Activated CD4-positive, alpha-beta T cell treated with anti-CD3 and anti-CD28 coated beads, Interleukin-2, amount 50 U/mL, for 48 hours (primary cell): ENCODE results near the gene KLHL26.
"Not testable (repeated sequence)": the region's sequence is repeated elsewhere in the genome, so short reads cannot be mapped to it uniquely, and the experiment has no call there.

ENCODE experiments used
- DNase-seq, 2 experiments: peaks; one replicate each; pipeline ENCODE4 v3.0.0-alpha.2; 2020

The KLHL26 gene

DNA sequence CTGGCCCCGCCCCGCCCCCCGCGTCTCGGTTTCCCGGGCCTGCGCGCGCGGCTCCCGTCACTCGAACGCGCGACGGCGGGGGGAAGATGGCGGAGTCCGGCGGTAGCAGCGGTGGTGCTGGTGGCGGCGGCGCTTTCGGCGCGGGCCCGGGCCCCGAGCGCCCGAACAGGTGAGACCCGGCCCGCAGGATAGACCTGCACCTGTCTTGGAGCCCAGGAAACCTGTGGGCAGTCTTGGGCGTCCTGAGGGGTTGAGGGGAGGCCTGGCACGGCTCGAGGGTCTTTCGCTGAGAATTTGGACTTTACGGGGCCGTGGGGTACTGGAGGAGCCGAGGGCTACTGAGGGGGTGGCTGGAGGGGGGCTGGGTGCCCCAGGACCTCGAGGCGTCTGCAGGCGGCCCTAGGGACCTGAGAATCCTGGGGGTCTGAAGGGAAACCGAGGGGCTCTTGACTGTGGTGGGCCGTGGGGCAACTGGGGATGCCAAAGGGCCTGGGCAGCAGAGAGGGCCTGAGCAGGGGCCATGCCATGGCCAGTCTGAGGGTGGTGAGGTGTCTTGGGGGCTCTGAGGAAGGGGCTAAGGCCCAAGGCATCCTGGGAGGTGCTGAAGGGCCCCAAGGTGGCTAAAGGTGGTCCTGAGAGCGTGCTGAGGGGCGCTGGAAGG lies at the start of gene KLHL26:
KLHL26 (plus strand) TSS at position 60 of the 661 bp plus-strand sequence; CDS start at position 87, 27 bp downstream.
- no peak for DNase-seq

- DNase-seq = no peak
These were observed 49.3 kb upstream of the KLHL26 start for GRCh38 chr19:18587561-18587960.

DNA sequence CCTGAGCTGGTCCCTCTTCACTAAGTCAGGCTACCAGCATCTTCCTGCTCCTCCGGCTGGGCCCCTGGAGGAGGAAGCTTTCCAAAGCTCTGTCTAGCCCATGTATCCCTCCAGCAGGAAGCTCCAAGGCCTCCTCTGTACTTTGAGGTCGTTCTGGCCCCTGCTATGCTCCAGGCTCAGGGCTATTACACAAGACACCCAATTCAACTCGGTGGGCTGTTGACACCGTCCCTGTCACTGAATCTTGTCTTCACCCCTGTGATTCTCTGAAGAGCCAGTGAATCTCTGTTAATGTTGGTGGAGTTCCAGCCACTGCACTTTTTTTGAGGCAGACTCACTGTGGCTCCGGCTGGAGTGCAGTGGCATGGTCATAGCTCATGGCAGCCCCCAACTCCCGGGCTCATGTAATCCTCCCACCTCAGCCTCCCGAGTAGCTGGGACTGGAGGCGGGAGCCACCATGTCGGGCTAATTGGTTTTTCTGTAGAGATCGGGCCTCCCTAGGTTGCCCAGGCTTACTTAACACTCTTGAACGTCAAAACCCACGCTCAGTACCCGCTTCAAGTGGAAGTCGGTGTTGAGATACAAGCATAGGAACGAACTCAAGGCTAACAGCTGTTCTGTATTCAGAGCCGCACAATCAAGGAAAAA lies 48.7 kb upstream of the KLHL26 start:
- no peak for DNase-seq

GRCh38 chr19:18588611-18589379 lies 48.0 kb upstream of the KLHL26 start, which contains the start of gene REX1BD:
TSS of gene REX1BD (plus strand) at chr19:18588798. CDS start at chr19:18588802, 4 bp downstream.
- peak; percentile 86 to 92 for DNase-seq

DNA sequence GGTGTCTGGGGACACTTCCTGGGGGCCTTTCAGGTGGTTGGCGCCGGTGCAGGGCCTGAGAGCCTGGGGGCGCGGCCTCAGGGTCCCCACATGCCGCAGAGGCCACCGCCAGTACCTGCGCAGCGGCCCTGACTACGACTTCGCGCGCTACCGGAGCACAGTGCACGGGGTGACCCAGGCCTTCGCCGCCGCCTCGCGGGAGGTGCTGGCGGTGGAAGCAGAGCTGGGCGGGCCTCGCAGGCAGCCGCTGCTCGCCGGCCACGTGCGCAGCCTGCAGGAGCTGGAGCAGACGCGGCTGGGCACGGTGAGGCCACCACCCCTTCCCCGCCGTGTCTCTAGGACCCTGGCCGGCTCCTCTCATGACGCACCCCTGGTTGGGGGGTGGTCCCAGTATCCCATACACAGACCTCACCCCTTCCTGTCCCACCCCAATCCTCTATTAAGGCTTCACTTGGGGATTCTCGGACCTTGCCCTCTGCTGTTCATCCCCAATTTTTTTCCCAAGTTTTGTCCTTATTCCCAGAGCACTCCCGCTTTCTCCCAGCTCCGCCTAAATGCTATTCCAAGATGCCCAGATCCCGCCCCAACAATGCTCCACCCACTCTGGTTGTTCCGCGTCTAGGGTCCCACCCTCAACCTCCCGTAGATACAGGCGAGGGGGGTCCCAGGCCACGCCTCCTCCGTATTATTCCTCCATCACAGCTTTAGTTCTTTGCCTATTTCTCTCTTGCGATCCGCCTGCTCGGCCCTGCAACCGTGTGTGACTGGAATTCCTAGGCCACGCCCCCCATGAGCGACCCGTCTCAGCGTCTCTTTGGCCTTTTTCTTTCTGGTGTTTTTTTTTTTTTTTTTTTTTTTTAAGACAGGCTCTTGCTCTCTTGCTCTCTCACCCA lies 47.2 kb upstream of the KLHL26 start:
- peak; percentile 67 to 70 for DNase-seq

DNA sequence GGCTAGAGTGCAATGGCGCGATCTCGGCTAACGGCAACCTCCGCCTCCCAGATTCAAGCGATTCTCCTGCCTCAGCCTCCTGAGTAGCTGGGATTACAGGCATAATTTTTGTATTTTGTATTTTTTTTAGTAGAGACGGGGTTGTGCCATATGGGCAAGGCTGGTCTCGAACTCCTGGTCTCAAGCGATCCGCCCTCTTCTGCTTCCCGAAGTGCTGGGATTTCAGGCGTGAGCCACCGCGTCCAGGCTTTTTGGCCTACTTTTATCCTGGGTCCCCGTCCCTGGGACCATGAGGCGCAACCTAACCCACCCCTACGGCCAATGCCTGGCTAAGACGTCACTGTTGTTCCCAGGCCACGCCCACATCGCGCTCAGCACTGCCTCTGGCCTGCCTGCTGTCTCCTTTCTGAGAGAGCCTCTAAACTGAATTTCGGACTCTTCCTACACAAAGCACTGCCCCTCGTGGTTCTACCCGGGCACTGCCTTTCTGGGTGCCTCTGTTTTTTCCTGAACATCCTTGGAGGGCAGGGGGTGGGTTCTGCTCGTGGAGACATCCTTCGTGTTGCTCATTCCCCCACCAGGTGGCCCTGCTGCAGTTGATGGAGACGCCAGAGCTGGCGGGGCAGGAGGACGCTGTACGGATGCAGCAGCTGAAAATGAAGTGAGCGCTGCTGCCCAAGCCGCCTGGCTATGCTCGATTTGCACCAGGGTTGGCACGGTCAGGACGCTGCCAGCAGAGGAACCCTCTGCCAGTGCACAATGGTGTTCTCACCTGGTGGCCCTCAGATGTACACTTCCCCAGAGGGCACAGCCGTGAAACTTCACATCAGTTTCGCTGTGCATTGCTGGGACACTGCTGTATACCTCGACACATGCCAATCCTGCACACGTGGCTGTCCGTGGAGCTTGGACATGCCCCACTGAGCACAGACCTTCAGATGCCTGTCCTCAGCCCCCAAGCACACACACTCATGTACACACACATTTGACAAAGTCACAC lies 46.3 kb upstream of the KLHL26 start:
- peak in 1 of 2 experiments; percentile 34 for DNase-seq

GRCh38 chr19:18591735-18592385 lies 45.0 kb upstream of the KLHL26 start:
- no peak for DNase-seq

GRCh38 chr19:18592732-18593131 lies 44.1 kb upstream of the KLHL26 start:
- not testable (repeated sequence) for DNase-seq

- DNase-seq = no peak
These were observed 43.3 kb upstream of the KLHL26 start for GRCh38 chr19:18593367-18594095.

GRCh38 chr19:18594096-18594823 lies 42.6 kb upstream of the KLHL26 start:
- peak; percentile 74 to 81 for DNase-seq

- no peak for DNase-seq
These were observed 41.9 kb upstream of the KLHL26 start for GRCh38 chr19:18594824-18595373.

DNA sequence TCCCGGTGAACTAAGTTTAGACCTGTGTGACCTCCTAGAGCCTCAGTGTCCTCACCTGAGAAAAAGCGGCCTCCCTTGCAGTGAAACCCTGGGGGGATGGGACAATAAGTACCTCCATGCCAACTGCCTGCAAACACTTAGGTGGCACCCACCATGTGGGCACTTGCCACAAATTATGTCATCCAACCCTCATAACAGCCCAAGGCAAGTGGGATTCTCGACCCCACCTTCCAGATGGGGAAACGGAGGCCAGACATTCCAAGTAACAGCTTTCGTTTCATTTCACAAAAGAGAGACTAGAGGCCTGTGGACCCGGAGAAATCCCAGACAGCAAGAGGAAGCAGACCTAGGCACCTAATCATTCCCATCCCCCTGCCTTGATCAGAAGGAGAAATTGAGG lies 41.4 kb upstream of the KLHL26 start:
- no peak for DNase-seq

DNA sequence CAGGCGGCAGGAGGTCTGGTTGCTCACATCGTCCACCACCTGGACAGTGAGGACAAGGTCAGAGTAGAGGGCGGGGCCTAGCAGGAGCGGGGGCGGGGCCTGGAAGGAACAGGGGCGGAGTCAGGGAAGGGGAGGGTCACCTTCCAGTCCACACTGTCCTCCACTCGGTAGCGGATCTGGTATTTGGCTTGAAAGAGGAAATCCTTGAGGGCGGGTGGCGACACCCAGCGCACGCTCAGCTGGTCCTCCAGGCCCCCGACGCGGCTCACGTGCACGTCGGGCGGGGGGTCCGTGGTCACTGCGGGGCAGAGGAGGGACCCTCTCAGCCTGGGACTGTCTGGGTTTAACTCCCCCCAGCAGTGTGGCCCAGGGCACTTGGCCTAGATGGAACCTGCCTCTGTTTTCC lies 40.1 kb upstream of the KLHL26 start:
- peak in 1 of 2 experiments; percentile 51 for DNase-seq

- no peak for DNase-seq
These were observed 38.8 kb upstream of the KLHL26 start for GRCh38 chr19:18597809-18598660.

- no peak for DNase-seq
These were observed 37.3 kb upstream of the KLHL26 start for GRCh38 chr19:18599485-18599884.

- DNase-seq = not testable (repeated sequence)
These were observed 36.0 kb upstream of the KLHL26 start for GRCh38 chr19:18600692-18601397.

DNA sequence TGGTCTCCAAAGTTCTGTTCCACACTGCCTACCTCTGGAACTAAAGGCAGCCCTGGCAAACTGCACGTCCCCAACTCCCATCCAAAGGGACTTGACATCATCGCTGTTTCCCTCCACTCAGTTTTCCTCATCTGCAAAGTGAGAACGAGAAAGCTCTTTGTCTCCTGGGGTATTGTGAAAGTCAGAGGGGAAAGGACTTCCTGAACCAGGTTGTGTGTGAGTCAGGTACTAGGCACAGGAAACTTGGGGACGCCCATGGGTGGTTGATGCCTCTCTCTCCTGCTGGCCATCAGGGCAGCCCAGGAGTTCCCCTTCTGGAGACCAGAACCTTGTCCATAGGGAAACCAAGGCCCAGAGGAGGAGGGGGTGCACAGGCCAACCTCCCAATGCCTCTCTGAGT lies 35.0 kb upstream of the KLHL26 start:
- no peak for DNase-seq
